ENCODE data around the gene LRRC47. TPM values are rescaled to one million over a fixed set of nuclear protein-coding genes. Genes with fewer than 3 reads are reported as not detected.

The LRRC47 gene
- total and polyA plus RNA-seq, 2 of the 8 experiments (the other 6 are each of a cell fraction or from before 2014, with no cell fraction given), result 38.3 to 82.4 TPM

DNA sequence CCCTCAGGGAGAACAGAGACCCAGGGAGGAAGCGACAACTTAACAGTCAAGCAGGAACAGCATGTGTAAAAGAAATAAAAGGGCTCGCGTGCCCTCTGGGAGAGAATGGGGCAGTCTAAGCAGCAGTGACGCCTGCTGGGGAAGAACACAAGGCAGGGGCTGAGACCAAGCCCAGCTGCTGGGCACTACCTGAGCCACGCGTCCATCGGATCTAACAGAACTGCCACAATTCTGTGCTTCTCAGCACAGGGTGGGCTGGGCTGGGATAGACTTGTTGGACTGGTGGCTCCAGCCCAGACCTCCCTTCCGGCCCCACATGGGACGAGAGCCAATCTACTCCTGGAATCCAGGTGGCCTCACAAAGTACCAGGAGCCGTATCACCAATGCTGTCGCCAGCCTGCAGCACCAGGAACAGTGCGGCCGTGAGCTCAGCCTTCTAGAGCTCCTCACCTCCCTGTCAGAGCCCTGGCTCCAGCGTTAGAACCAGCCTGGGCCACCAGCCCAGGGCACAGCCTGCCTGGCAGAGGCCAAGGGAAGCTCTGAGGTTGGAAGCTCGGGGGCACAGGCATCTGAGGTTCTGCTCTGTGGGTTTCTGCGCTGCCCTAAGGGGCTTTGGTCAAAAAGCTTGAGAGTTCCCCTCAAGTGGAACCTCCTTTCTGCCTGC, 7.4 kb downstream of the LRRC47 start (continued):
- TF ChIP-seq, protein P1, sequence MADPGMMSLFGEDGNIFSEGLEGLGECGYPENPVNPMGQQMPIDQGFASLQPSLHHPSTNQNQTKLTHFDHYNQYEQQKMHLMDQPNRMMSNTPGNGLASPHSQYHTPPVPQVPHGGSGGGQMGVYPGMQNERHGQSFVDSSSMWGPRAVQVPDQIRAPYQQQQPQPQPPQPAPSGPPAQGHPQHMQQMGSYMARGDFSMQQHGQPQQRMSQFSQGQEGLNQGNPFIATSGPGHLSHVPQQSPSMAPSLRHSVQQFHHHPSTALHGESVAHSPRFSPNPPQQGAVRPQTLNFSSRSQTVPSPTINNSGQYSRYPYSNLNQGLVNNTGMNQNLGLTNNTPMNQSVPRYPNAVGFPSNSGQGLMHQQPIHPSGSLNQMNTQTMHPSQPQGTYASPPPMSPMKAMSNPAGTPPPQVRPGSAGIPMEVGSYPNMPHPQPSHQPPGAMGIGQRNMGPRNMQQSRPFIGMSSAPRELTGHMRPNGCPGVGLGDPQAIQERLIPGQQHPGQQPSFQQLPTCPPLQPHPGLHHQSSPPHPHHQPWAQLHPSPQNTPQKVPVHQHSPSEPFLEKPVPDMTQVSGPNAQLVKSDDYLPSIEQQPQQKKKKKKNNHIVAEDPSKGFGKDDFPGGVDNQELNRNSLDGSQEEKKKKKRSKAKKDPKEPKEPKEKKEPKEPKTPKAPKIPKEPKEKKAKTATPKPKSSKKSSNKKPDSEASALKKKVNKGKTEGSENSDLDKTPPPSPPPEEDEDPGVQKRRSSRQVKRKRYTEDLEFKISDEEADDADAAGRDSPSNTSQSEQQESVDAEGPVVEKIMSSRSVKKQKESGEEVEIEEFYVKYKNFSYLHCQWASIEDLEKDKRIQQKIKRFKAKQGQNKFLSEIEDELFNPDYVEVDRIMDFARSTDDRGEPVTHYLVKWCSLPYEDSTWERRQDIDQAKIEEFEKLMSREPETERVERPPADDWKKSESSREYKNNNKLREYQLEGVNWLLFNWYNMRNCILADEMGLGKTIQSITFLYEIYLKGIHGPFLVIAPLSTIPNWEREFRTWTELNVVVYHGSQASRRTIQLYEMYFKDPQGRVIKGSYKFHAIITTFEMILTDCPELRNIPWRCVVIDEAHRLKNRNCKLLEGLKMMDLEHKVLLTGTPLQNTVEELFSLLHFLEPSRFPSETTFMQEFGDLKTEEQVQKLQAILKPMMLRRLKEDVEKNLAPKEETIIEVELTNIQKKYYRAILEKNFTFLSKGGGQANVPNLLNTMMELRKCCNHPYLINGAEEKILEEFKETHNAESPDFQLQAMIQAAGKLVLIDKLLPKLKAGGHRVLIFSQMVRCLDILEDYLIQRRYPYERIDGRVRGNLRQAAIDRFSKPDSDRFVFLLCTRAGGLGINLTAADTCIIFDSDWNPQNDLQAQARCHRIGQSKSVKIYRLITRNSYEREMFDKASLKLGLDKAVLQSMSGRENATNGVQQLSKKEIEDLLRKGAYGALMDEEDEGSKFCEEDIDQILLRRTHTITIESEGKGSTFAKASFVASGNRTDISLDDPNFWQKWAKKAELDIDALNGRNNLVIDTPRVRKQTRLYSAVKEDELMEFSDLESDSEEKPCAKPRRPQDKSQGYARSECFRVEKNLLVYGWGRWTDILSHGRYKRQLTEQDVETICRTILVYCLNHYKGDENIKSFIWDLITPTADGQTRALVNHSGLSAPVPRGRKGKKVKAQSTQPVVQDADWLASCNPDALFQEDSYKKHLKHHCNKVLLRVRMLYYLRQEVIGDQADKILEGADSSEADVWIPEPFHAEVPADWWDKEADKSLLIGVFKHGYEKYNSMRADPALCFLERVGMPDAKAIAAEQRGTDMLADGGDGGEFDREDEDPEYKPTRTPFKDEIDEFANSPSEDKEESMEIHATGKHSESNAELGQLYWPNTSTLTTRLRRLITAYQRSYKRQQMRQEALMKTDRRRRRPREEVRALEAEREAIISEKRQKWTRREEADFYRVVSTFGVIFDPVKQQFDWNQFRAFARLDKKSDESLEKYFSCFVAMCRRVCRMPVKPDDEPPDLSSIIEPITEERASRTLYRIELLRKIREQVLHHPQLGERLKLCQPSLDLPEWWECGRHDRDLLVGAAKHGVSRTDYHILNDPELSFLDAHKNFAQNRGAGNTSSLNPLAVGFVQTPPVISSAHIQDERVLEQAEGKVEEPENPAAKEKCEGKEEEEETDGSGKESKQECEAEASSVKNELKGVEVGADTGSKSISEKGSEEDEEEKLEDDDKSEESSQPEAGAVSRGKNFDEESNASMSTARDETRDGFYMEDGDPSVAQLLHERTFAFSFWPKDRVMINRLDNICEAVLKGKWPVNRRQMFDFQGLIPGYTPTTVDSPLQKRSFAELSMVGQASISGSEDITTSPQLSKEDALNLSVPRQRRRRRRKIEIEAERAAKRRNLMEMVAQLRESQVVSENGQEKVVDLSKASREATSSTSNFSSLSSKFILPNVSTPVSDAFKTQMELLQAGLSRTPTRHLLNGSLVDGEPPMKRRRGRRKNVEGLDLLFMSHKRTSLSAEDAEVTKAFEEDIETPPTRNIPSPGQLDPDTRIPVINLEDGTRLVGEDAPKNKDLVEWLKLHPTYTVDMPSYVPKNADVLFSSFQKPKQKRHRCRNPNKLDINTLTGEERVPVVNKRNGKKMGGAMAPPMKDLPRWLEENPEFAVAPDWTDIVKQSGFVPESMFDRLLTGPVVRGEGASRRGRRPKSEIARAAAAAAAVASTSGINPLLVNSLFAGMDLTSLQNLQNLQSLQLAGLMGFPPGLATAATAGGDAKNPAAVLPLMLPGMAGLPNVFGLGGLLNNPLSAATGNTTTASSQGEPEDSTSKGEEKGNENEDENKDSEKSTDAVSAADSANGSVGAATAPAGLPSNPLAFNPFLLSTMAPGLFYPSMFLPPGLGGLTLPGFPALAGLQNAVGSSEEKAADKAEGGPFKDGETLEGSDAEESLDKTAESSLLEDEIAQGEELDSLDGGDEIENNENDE (IDR thresholded peaks at IDR 0.05; ENCODE audit: insufficient replicate concordance, low read length), result no peak
- TF ChIP-seq RAD21 (IDR thresholded peaks at IDR 0.05 in 1 of 2, conservative IDR thresholded peaks at IDR 0.05 in 1 of 2; ENCODE audit: low read depth in 2 of 2, low read length in 2 of 2) (no peak), SUZ12 (IDR thresholded peaks at IDR 0.05; ENCODE audit: low read length) (no peak), HDAC2 (IDR thresholded peaks at IDR 0.05; ENCODE audit: borderline replicate concordance in 1 of 2, low read depth in 2 of 2, low read length in 2 of 2) (no peak), KDM4A (IDR thresholded peaks at IDR 0.05; ENCODE audit: low read depth, low read length, severe bottlenecking) (no peak), BRCA1 (IDR thresholded peaks at IDR 0.05; ENCODE audit: low read depth, low read length) (no peak), GTF2F1 (IDR thresholded peaks at IDR 0.05; ENCODE audit: borderline replicate concordance, low read depth, low read length) (no peak), SIX5 (IDR thresholded peaks at IDR 0.05; ENCODE audit: low read depth, low read length) (no peak)
- TF ChIP-seq, protein P2, sequence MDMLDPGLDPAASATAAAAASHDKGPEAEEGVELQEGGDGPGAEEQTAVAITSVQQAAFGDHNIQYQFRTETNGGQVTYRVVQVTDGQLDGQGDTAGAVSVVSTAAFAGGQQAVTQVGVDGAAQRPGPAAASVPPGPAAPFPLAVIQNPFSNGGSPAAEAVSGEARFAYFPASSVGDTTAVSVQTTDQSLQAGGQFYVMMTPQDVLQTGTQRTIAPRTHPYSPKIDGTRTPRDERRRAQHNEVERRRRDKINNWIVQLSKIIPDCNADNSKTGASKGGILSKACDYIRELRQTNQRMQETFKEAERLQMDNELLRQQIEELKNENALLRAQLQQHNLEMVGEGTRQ (IDR thresholded peaks at IDR 0.05; ENCODE audit: low read length), result no peak

Data from H1 (cell line).